Stimulated activated naive CD8-positive, alpha-beta T cell treated with anti-CD3 and anti-CD28 coated beads, Interleukin-15, Interleukin-2, amounts not matched to agents 100 ng/mL and 50 ng/mL, for 24 hours (primary cell): ENCODE results near the gene MED12.

ENCODE experiments used
- H3K27ac Mint-ChIP-seq: one replicate; pipeline ENCODE4 v1.8.0; 2021; ENCODE audit warnings: mild to moderate bottlenecking, mixed read lengths
- H3K27me3 Mint-ChIP-seq: one replicate; pipeline ENCODE4 v1.8.0; 2021; ENCODE audit warnings: mixed read lengths
- H3K36me3 Mint-ChIP-seq: one replicate; pipeline ENCODE4 v1.8.0; 2021; ENCODE audit warnings: low read depth, mixed read lengths
- H3K4me1 Mint-ChIP-seq: one replicate; pipeline ENCODE4 v1.8.0; 2021; ENCODE audit warnings: low read depth, mixed read lengths
- H3K4me3 Mint-ChIP-seq: one replicate; pipeline ENCODE4 v1.8.0; 2021; ENCODE audit warnings: mild to moderate bottlenecking, mixed read lengths
- H3K9me3 Mint-ChIP-seq: one replicate; pipeline ENCODE4 v1.8.0; 2021; ENCODE audit warnings: mixed read lengths

The MED12 gene

DNA sequence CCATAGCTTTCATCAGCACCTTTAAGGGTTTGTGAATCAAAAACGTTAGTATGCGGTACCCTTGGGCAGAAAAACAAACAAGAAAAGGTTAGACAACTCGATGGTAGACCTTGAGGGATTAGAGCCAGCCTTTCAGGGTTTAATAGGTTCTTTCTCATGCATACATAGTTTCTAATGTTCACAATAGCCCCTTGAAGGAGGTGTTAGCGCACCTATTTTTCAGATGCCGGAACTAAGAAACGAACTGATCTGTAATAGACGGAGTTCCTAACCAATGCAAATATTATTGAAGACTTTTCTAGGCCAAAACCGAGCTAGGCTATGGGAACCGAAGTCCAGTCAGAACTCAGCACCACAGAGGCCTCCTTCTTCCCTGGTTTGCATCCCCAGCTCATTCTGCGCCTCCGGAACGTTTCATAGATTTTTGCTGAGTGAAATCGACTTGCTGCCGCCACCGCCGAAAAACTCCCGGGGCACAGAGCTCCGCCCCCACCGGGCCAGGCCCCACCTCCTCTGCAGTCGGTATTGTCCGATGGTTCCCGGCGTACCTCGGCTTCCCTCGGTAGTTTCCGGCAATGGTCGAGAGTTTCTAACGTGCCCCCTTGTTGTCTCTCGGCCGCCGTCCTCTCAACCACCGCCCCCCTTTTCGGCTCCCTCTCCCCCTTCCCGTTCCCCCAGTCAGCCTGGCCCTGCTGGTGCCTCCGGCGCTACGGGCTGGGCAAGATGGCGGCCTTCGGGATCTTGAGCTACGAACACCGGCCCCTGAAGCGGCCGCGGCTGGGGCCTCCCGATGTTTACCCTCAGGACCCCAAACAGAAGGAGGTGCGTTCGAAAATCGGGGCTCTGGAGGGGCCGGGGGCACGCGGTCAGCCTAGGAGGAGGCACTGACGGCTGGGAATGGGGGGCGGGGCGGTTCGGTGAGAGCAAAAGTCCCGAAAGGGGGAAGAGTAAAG lies at the start of gene MED12:
Gene MED12, plus strand, starts transcription at position 565 of the 953 bp plus-strand sequence. Its CDS starts 159 bp downstream, at position 724.
- Mint-ChIP-seq H3K4me3 (peak within 1 kb of the TSS; percentile 81), H3K4me1 (peaks cover 20% of the 10 kb centered on the region), H3K27ac (peak within 1 kb of the TSS; percentile 79), H3K9me3 (no peaks in the 10 kb centered on the region), H3K27me3 (no peaks in the 10 kb centered on the region), H3K36me3 (peaks cover 19% of the 10 kb centered on the region)

DNA sequence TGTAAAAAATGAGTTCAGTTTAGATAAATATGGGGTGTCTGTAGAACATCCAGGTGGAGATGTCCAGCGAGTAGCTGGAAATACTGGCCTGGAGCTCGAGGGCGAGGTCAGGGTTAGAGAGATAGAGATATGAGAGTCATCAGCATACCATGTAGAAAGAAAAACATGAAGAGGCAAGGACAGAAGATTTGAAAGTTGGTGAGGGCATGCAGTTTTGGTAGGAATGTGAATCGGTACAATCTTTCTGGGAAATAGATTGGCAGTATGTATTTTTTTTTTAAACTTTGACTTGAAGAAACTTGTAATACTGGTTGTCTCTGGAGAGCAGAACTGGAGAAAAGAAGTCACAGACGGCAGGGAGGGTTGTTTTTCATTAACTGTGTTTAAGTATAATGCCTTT lies 47.9 kb upstream of the MED12 start:
- H3K36me3 Mint-ChIP-seq: no peaks in the 10 kb centered on the region
- no peak overlapping the region for H3K27ac Mint-ChIP-seq
- H3K9me3 Mint-ChIP-seq: no peaks in the 10 kb centered on the region
- H3K4me3 Mint-ChIP-seq: no peak overlapping the region
- peaks cover 10% of the 10 kb centered on the region for H3K4me1 Mint-ChIP-seq
- H3K27me3 Mint-ChIP-seq: no peaks in the 10 kb centered on the region

DNA sequence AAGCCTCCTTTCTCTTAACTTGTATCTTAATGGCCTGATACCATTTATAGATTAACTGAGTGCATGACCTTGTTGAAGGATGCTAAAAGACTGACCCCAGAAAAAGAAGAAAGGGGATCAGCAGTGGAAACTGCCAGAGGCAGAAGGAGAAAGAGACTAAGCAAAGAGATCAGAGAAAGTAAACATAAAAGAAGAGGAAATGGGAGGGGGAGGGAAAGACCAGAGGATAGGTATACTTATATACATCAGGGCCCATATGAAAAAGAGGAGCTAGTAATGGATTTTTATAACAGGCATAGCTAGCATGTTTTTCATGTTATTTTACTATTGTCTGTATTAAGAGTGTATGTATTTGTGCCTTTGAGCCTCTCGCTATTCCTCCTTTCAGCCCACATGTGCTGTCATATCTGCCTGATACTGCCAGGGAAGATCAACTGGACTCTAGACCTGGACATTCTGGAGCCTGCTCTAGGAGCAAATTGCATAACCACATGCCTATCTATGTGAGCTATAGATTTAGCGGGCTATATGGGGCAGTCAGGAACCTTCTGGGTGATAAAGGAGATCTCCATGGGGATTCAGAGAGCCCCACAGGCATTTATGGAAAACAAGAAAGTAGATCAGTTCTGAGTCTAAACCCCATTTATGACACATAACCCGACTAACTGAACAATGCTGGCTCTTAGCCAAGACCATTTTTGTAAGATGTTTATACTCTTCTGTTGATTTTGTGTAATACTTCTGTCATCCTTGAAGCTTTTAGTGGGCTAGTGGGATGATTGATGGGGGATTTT lies 36.9 kb upstream of the MED12 start:
- no peak overlapping the region for H3K4me3 Mint-ChIP-seq
- H3K36me3 Mint-ChIP-seq: no peaks in the 10 kb centered on the region
- H3K4me1 Mint-ChIP-seq: no peaks in the 10 kb centered on the region
- no peaks in the 10 kb centered on the region for H3K9me3 Mint-ChIP-seq
- no peaks in the 10 kb centered on the region for H3K27me3 Mint-ChIP-seq
- no peak overlapping the region for H3K27ac Mint-ChIP-seq

DNA sequence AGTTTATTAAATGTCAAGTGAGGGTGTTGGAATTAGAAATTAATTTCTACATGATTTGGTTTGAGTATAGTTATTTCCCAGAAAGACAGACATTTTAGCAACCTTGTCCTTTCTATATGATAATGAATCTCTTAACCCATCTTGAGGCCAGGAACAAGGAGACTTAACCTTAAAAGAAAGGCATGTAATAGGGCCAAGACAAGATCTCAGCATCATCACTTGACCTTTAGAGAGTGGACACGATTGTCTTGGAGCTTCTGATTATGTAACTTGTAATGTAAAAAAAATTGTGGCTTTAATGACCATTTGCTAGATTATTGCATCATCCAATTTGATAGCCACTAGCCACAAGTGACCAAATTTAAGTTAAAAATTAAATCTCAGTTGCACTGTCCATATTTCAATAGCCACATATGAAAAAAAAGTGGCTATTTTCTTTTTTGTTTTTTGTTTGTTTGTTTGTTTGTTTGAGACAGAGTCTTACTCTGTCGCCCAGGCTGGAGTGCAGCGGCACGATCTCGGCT lies 36.2 kb upstream of the MED12 start:
- Mint-ChIP-seq H3K27ac (no peak overlapping the region), H3K36me3 (no peaks in the 10 kb centered on the region), H3K27me3 (no peaks in the 10 kb centered on the region), H3K4me1 (no peaks in the 10 kb centered on the region), H3K4me3 (no peak overlapping the region), H3K9me3 (no peaks in the 10 kb centered on the region)

DNA sequence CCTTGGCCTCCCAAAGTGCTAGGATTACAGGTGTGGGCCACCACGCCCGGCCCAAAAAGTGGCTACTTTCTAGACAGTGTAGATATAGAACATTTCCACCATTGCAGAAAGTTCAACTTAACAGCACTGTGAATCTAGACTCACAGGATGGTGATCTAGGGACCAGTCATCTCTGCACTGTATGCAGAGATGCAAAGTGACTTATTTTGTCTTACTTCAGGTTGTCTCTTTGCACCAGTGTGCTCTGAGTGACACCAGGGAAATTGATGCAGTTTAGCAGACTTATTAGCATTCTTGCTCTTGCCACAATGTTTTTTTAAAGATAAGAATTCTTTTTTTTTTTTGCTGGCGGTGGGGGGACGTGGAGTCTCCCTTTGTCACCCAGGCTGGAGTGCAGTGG lies 35.6 kb upstream of the MED12 start:
- Mint-ChIP-seq H3K27me3 (no peaks in the 10 kb centered on the region), H3K4me3 (no peak overlapping the region), H3K27ac (no peak overlapping the region), H3K9me3 (no peaks in the 10 kb centered on the region), H3K4me1 (no peaks in the 10 kb centered on the region), H3K36me3 (no peaks in the 10 kb centered on the region)

DNA sequence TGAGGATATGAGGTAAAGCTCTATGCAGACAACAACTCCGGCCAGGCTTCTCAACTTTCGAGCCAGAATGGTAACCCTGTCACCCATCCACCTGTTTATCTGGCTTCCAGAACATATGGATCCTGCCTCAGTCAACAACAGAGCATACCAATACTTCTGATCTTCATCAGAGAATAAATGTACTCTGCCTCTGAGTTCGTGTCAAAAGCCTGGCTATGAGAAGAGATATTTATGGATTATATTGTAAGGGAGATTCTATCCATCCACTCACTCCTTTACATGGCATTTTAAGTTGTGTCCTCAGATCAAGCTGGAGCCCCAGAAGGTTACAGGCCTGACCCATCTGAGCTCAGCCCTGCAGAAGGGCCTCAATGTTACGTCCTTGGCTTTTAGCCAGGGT lies 32.5 kb upstream of the MED12 start:
- H3K4me3 Mint-ChIP-seq: no peak overlapping the region
- H3K27me3 Mint-ChIP-seq: no peaks in the 10 kb centered on the region
- H3K4me1 Mint-ChIP-seq: no peaks in the 10 kb centered on the region
- H3K36me3 Mint-ChIP-seq: no peaks in the 10 kb centered on the region
- no peaks in the 10 kb centered on the region for H3K9me3 Mint-ChIP-seq
- no peak overlapping the region for H3K27ac Mint-ChIP-seq

DNA sequence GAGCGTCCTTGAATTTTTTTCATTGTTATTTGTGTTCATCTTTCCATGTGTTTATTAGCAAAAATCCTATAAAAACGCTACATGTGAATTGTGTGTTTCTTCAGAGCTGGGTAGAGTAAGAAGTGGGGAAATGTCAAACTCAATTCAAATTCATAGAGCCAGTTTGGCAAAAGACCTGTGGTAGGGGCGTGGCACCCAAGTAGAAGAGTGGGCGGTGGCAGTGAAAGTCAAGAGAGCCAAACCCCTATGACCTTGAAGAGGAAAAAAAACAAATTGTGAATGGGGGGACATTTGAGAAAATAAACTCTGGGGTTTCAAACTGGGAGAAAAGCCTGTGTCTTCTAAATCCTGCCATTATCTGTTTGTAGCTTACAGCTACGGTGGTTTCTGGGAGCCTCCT lies 27.1 kb upstream of the MED12 start:
- H3K27me3 Mint-ChIP-seq: no peaks in the 10 kb centered on the region
- no peaks in the 10 kb centered on the region for H3K9me3 Mint-ChIP-seq
- H3K36me3 Mint-ChIP-seq: no peaks in the 10 kb centered on the region
- no peak overlapping the region for H3K4me3 Mint-ChIP-seq
- no peak overlapping the region for H3K27ac Mint-ChIP-seq
- H3K4me1 Mint-ChIP-seq: peaks cover 3% of the 10 kb centered on the region

DNA sequence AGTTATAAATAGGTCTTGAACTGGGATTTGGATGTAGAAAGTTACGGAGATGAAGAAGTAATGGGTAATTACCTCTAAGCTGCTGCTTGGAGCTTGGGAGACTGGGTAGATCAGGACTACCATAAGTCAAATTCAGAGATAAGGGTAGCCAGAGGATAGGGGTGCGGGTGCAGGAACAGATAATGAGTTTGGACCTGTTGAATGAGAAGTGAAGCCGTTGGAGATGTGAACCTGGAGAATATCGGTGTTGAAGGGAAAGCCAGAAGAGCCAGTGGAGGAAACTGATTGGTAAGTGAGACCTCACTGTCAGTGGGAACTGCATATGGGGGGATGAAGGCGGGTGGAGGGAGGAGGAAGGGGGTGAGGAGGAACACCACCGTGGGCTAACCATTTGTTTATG lies 23.4 kb upstream of the MED12 start:
- H3K27ac Mint-ChIP-seq: peak overlapping the region; percentile 86
- H3K4me3 Mint-ChIP-seq: peak overlapping the region; percentile 97
- no peaks in the 10 kb centered on the region for H3K27me3 Mint-ChIP-seq
- no peaks in the 10 kb centered on the region for H3K36me3 Mint-ChIP-seq
- no peaks in the 10 kb centered on the region for H3K9me3 Mint-ChIP-seq
- H3K4me1 Mint-ChIP-seq: peaks cover 25% of the 10 kb centered on the region

DNA sequence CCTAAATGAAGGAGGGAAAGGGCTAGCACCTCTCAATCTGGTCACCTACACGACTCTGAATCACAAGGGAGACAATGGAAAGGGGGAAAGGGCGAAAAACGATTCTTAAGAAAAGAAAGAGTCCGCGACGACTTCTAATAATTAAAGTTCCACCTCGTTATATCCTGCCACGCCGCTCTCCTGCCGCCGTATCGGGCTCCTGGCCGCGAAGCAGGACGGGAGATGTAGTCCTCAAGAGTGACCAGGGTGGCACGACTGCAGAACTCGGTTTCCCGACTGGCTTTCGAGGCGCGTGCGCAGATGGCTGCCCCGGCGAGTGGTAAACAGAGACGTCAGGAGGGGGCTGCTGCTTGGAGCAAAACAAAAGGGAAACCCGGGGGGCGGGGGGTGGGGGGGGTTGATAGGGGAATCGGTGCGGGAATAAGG lies 22.8 kb upstream of the MED12 start, which contains the start of gene FOXO4:
Gene FOXO4, plus strand, starts transcription at position 297 of the 426 bp plus-strand sequence. CDS start 678 bp downstream, outside the sequence.
- H3K4me3 Mint-ChIP-seq: peak within 1 kb of the TSS; percentile 97
- no peaks in the 10 kb centered on the region for H3K27me3 Mint-ChIP-seq
- H3K4me1 Mint-ChIP-seq: peaks cover 25% of the 10 kb centered on the region
- H3K9me3 Mint-ChIP-seq: no peaks in the 10 kb centered on the region
- H3K27ac Mint-ChIP-seq: peak within 1 kb of the TSS; percentile 91
- H3K36me3 Mint-ChIP-seq: no peaks in the 10 kb centered on the region

DNA sequence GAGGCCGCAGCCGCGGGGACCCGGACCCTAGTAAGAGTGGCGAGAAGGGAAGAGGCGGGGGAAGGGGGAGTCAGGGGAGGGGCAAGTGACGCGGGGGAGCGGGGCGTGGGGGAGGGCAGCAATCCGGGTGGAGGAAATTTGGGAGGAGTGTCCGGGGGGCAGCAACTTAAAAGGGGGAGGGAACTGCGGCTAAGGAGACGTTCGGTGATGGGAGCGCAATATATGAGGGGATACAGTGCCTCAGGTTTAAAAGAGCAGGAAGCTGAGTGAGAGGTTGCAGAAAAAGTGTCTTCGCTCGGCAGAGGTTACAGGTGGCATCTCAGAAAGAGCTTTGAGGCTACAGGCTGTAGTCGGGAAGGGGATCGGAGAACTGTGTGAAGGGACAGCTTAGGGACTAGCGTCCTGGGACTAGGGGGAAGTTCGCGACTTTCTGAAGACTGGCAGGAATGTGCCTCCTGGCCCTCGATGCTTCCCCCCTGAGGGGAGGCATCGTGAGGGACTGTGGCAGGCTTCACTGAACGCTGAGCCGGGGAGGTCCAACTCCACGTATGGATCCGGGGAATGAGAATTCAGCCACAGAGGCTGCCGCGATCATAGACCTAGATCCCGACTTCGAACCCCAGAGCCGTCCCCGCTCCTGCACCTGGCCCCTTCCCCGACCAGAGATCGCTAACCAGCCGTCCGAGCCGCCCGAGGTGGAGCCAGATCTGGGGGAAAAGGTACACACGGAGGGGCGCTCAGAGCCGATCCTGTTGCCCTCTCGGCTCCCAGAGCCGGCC lies 22.2 kb upstream of the MED12 start:
- H3K4me3 Mint-ChIP-seq: peak overlapping the region; percentile 97
- H3K27me3 Mint-ChIP-seq: no peaks in the 10 kb centered on the region
- H3K9me3 Mint-ChIP-seq: no peaks in the 10 kb centered on the region
- H3K4me1 Mint-ChIP-seq: peaks cover 28% of the 10 kb centered on the region
- H3K27ac Mint-ChIP-seq: peak overlapping the region; percentile 91
- no peaks in the 10 kb centered on the region for H3K36me3 Mint-ChIP-seq

DNA sequence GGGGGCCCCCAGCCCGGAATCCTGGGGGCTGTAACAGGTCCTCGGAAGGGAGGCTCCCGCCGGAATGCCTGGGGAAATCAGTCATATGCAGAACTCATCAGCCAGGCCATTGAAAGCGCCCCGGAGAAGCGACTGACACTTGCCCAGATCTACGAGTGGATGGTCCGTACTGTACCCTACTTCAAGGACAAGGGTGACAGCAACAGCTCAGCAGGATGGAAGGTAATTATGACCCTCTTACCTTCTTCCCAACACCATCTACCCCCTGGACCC lies 21.7 kb upstream of the MED12 start:
- Mint-ChIP-seq H3K4me1 (peaks cover 33% of the 10 kb centered on the region), H3K27ac (no peak overlapping the region), H3K9me3 (no peaks in the 10 kb centered on the region), H3K36me3 (no peaks in the 10 kb centered on the region), H3K4me3 (peak overlapping the region; percentile 97), H3K27me3 (no peaks in the 10 kb centered on the region)

DNA sequence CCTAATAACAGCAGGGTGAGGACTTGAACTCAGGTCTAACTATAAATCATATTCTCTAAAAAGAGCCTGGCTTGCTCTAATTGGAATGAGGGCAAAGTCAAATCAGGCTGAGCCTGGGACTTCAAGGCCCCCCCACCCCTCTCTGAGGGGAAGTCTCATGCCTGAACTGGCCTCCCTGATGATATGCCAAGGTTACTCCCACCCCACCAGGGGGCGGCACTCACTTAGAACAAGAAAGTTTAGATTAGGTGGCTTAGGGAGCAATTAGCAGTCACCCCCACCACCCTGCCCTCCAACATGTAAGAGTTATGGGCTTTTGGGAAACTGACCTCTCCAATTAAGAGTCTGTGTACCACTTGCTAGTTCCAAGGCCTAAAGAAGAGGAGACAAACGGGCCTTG lies 20.1 kb upstream of the MED12 start:
- H3K4me3 Mint-ChIP-seq: no peak overlapping the region
- peaks cover 46% of the 10 kb centered on the region for H3K4me1 Mint-ChIP-seq
- no peaks in the 10 kb centered on the region for H3K36me3 Mint-ChIP-seq
- H3K27ac Mint-ChIP-seq: no peak overlapping the region
- H3K27me3 Mint-ChIP-seq: no peaks in the 10 kb centered on the region
- no peaks in the 10 kb centered on the region for H3K9me3 Mint-ChIP-seq

DNA sequence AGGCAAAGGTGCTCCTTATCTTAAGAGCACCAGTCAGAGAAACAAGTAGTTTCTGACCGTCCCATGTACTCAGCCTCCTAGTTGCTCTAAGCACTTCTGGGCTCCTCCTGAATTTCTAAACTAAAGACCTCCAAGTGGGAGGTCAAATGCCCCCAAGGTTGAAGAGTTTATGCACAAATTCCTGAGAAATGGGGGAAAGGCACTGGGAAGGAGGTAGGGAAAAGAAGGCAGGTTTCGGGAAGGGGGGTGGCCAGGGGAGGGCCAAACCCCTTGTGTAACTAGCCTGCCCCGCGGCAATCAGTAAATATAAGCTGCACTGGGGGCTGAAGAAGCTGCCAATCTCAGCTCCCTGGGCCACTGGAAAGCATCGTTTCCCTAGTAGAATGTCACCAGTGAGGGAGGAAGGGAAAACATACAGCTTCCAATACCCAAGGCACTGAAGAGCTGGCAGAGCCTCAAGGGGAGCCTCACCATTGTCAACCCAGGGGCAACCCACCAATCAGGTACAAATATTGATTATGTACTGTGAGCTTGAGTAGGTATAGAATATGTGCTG lies 19.4 kb upstream of the MED12 start:
- H3K4me1 Mint-ChIP-seq: peaks cover 53% of the 10 kb centered on the region
- no peak overlapping the region for H3K27ac Mint-ChIP-seq
- no peaks in the 10 kb centered on the region for H3K27me3 Mint-ChIP-seq

DNA sequence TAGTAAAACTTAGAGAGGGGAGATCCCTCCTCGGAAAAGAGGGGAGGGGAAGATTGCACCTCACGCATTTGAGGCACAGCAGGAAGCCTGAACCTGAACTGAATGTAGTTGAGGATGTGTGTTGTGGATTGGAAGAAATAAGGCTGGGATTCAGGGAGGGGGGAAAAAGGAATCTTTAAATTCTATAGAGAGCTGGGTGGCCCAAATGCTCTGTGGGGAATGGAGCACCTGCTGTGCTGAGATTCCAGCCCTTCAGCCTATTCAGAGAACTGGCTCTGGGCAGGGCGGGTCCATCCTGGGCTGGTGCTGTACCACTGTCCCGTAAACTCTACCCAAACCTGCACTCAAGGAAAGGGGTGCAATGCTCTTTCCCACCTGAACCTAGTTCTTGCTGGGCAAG lies 18.7 kb upstream of the MED12 start:
- Mint-ChIP-seq H3K27ac (no peak overlapping the region), H3K4me3 (no peak overlapping the region), H3K4me1 (peaks cover 60% of the 10 kb centered on the region)

More for the DNA sequence above, 19.4 kb upstream of the MED12 start:
- Mint-ChIP-seq H3K36me3 (peaks cover 3% of the 10 kb centered on the region), H3K9me3 (no peaks in the 10 kb centered on the region), H3K4me3 (no peak overlapping the region)

More for the DNA sequence above, 18.7 kb upstream of the MED12 start:
- H3K27me3 Mint-ChIP-seq: no peaks in the 10 kb centered on the region
- no peaks in the 10 kb centered on the region for H3K9me3 Mint-ChIP-seq
- H3K36me3 Mint-ChIP-seq: peaks cover 9% of the 10 kb centered on the region
